Ascending aorta (tissue), 2 donors: ENCODE data around the gene PIKFYVE. TPM values are rescaled to one million over a fixed set of nuclear protein-coding genes. Genes with fewer than 3 reads are reported as not detected.

Source experiments
- DNase-seq, 2 donors: peaks; one replicate each; pipeline ENCODE4 v3.0.0-alpha.2; 2019; ENCODE audit warnings: low spot score in 2 of 2
- H3K27ac ChIP-seq, 2 donors: fragments of 200-600 bp; sonication (generic); one replicate each; pipeline ENCODE4 v1.5.1; 2016 to 2017; ENCODE audit warnings: mild to moderate bottlenecking in 1 of 2
- H3K27me3 ChIP-seq: fragments of 200-600 bp; sonication (generic); one replicate; pipeline ENCODE4 v1.5.1; 2017
- H3K36me3 ChIP-seq, 2 donors: fragments of 200-600 bp; sonication (generic); one replicate each; pipeline ENCODE4 v1.5.1; 2016
- H3K4me1 ChIP-seq, 2 donors: fragments of 200-600 bp; sonication (generic); one replicate each; pipeline ENCODE4 v1.5.1; 2016 to 2017; ENCODE audit warnings: mild to moderate bottlenecking in 1 of 2
- H3K4me3 ChIP-seq, 2 donors: fragments of 200-600 bp; sonication (generic); one replicate each; pipeline ENCODE4 v1.5.1; 2016 to 2017; ENCODE audit warnings: mild to moderate bottlenecking in 1 of 2
- H3K9me3 ChIP-seq, 2 donors: fragments of 200-600 bp; sonication (generic); one replicate each; pipeline ENCODE4 v1.5.1; 2016
- intact Hi-C: fragments of 100-400 bp; cut with DNase I; formaldehyde crosslinking; loops from one replicate; pipeline ENCODE4 v1.15.1; 2023
- total RNA-seq: library from RNA; depleted of rRNA; stranded (reverse); fragments of >200 nt; gene quantifications from one replicate; pipeline ENCODE4 v1.1.0, GENCODE V29; 2016
- TF ChIP-seq, protein P1 (sequence below), 3 experiments: fragments of 200-600 bp in 2 of 3; fragments of 450-650 bp in 1 of 3; sonication (generic) in 2 of 3; IDR thresholded peaks; one replicate each; pipeline ENCODE4 v1.5.1; 2016 to 2019; ENCODE audit warnings: antibody characterized with exemption in 3 of 3, mild to moderate bottlenecking in 1 of 3, moderate library complexity in 1 of 3

PIKFYVE gene
- total RNA-seq, 1 donor from 2014 or later: 12.0 TPM

- Histone ChIP-seq H3K27ac (no peak overlapping the region), H3K4me1 (no peaks in the 10 kb centered on the region), H3K4me3 (no peak overlapping the region), H3K36me3 (peaks cover 33 to 53% of the 10 kb centered on the region in 2 donors), H3K9me3 (no peaks in the 10 kb centered on the region), H3K27me3 (no peaks in the 10 kb centered on the region)
- TF ChIP-seq, protein P1, sequence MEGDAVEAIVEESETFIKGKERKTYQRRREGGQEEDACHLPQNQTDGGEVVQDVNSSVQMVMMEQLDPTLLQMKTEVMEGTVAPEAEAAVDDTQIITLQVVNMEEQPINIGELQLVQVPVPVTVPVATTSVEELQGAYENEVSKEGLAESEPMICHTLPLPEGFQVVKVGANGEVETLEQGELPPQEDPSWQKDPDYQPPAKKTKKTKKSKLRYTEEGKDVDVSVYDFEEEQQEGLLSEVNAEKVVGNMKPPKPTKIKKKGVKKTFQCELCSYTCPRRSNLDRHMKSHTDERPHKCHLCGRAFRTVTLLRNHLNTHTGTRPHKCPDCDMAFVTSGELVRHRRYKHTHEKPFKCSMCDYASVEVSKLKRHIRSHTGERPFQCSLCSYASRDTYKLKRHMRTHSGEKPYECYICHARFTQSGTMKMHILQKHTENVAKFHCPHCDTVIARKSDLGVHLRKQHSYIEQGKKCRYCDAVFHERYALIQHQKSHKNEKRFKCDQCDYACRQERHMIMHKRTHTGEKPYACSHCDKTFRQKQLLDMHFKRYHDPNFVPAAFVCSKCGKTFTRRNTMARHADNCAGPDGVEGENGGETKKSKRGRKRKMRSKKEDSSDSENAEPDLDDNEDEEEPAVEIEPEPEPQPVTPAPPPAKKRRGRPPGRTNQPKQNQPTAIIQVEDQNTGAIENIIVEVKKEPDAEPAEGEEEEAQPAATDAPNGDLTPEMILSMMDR (IDR thresholded peaks at IDR 0.05): no peak
- intact Hi-C loops: no loop called here
- no peak for DNase-seq
Observed at GRCh38 chr2:208306291-208306690, 40.2 kb downstream of the PIKFYVE start.

DNA sequence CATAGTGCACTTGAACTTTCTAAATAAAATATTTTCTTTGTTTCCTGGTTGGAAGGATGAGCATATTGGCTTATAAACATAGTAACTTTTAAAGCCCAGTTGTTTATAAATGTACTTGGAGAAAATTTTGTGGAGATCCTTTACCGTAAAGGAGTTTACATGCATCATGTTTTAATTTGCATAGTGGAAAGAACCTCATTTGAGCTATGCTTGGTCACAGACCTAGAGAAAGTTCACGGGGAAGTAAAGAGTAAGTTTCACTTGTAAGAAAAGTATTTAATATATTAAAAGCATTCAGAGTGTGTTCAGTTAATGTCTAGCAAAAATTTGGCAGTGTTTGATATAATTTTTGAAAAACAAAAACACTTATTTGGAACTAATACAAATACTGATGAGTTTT is 45.3 kb downstream of the PIKFYVE start:
- no peak for DNase-seq
- Histone ChIP-seq H3K27ac (no peak overlapping the region), H3K9me3 (no peaks in the 10 kb centered on the region), H3K27me3 (no peaks in the 10 kb centered on the region), H3K4me1 (no peaks in the 10 kb centered on the region), H3K36me3 (peaks cover 11 to 32% of the 10 kb centered on the region in 2 donors), H3K4me3 (no peak overlapping the region)
- TF ChIP-seq, protein P1 (IDR thresholded peaks at IDR 0.05): no peak
- intact Hi-C loops: loop anchor here (5.0 kb wide), 1 partner anchor 59 kb away; no protein-coding TSS in a partner anchor

GRCh38 chr2:208311954-208312353 is 45.9 kb downstream of the PIKFYVE start:
- no peak for DNase-seq
- no peaks in the 10 kb centered on the region for H3K9me3 ChIP-seq
- TF ChIP-seq, protein P1 (IDR thresholded peaks at IDR 0.05): no peak
- H3K4me3 ChIP-seq: no peak overlapping the region
- H3K27ac ChIP-seq: no peak overlapping the region
- H3K27me3 ChIP-seq: no peaks in the 10 kb centered on the region
- intact Hi-C loops: loop anchor here (5.0 kb wide), 1 partner anchor 60 kb away; no protein-coding TSS in a partner anchor
- peaks cover 11 to 29% of the 10 kb centered on the region in 2 donors for H3K36me3 ChIP-seq
- H3K4me1 ChIP-seq: no peaks in the 10 kb centered on the region

- Histone ChIP-seq H3K9me3 (no peaks in the 10 kb centered on the region), H3K27me3 (no peaks in the 10 kb centered on the region), H3K4me3 (no peak overlapping the region), H3K36me3 (peaks cover 14 to 39% of the 10 kb centered on the region in 2 donors), H3K4me1 (peaks cover 0 to 11% of the 10 kb centered on the region in 2 donors), H3K27ac (peak overlapping the region in 1 of 2 donors; percentile 26)
- TF ChIP-seq, protein P1 (IDR thresholded peaks at IDR 0.05): no peak
- intact Hi-C loops: loop anchor here (5.0 kb wide), 1 partner anchor 48 kb away; the partner anchor contains the start of gene PIKFYVE
- no peak for DNase-seq
Observed at GRCh38 chr2:208315081-208315788, 49.2 kb downstream of the PIKFYVE start.

DNA sequence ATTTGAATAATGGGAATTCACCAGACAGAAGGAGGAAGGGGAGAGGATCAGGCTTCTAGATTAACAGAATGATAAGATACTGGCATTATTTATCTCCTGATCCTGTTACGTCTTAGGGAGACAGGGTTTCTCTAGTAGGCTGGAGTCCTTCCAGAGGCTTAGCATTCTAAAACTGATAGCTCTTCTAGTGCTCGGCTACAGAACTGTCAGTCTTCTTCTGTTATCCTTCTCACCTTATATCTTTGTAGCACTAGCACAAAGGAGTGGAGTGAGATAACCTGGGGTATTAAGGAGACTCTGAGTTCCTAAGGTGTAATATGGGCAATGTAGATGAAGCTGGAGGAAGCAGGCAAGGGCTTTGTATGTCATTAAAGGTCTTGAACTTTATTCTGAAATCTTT is 52.1 kb downstream of the PIKFYVE start:
- Histone ChIP-seq H3K36me3 (peaks cover 10 to 33% of the 10 kb centered on the region in 2 donors), H3K9me3 (no peaks in the 10 kb centered on the region), H3K4me1 (peaks cover 3 to 25% of the 10 kb centered on the region in 2 donors), H3K27me3 (no peaks in the 10 kb centered on the region), H3K4me3 (no peak overlapping the region), H3K27ac (peak overlapping the region; percentile 40 to 87)
- intact Hi-C loops: loop anchor here (5.0 kb wide), 1 partner anchor 51 kb away; the partner anchor contains the start of gene PIKFYVE
- no peak for DNase-seq
- TF ChIP-seq, protein P1 (IDR thresholded peaks at IDR 0.05): no peak
